ENCODE results near the gene ACER3.

Gene ACER3

DNA sequence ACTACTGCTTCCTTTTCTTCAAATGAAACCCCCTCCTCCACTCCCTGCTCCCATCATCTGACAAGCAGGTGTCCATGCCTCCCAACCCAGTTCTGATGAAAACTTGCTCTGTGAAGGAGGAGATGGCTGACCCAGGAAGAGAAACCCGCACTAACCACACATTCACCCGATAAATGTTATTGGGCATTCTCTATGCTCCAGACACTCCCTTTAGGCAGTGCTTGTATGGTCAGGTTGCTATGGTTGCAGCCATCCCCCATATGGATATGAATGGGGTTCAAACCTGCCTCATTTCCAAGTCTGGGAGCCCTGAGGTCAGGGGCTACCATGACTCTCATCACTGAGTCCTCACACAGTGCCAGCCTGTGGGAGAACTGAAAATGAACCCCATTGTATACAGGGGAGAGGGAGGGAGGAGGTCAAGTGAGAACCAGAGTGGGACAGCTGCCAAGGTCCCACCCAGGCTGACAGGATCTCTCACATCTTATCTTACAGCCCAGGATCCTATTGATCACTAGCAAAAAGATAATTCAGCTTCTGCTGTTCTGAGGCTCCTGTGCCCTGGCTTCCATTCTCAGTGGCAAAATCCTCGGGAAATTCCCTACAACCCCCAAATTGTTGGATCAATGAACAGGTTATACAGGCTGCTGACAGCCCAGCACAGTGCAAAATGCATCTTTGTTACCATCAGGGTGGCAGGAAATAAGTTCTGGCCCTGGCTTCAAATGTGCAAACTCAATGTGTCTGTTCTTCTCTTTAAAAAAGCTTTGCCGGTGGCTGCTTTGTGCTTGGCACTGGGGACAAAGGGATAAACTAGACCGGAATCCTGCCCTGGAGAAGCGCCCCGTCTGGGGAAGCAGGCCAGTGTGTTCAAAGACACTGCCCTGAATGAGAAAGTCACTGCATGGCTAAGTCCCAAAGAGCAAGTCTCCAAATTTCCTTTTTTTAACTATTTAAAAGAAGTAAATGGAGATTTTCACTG lies 22.7 kb upstream of the ACER3 start:
- H3K4me3 ChIP-seq (ENCODE audit: control insufficient read depth, low read depth, low read length) = no peak overlapping the region
- TF ChIP-seq, protein P1, sequence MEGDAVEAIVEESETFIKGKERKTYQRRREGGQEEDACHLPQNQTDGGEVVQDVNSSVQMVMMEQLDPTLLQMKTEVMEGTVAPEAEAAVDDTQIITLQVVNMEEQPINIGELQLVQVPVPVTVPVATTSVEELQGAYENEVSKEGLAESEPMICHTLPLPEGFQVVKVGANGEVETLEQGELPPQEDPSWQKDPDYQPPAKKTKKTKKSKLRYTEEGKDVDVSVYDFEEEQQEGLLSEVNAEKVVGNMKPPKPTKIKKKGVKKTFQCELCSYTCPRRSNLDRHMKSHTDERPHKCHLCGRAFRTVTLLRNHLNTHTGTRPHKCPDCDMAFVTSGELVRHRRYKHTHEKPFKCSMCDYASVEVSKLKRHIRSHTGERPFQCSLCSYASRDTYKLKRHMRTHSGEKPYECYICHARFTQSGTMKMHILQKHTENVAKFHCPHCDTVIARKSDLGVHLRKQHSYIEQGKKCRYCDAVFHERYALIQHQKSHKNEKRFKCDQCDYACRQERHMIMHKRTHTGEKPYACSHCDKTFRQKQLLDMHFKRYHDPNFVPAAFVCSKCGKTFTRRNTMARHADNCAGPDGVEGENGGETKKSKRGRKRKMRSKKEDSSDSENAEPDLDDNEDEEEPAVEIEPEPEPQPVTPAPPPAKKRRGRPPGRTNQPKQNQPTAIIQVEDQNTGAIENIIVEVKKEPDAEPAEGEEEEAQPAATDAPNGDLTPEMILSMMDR (IDR thresholded peaks at IDR 0.05; ENCODE audit: control insufficient read depth, insufficient read depth, low read depth, low read length, missing control alignments) = no peak
- DNase-seq (ENCODE audit: low read depth) = no peak

GRCh38 chr11:76838678-76839068 lies 22.0 kb upstream of the ACER3 start:
- TF ChIP-seq, protein P1 (IDR thresholded peaks at IDR 0.05; ENCODE audit: control insufficient read depth, insufficient read depth, low read depth, low read length, missing control alignments) = peak; percentile 37
- no peak overlapping the region for H3K4me3 ChIP-seq (ENCODE audit: control insufficient read depth, low read depth, low read length)
- no peak for DNase-seq (ENCODE audit: low read depth)

GRCh38 chr11:76839311-76839710 lies 21.4 kb upstream of the ACER3 start:
- DNase-seq (ENCODE audit: low read depth) = no peak
- TF ChIP-seq, protein P1 (IDR thresholded peaks at IDR 0.05; ENCODE audit: control insufficient read depth, insufficient read depth, low read depth, low read length, missing control alignments) = no peak
- no peak overlapping the region for H3K4me3 ChIP-seq (ENCODE audit: control insufficient read depth, low read depth, low read length)

GRCh38 chr11:76841923-76842452 lies 18.7 kb upstream of the ACER3 start:
- H3K4me3 ChIP-seq (ENCODE audit: control insufficient read depth, low read depth, low read length) = no peak overlapping the region
- TF ChIP-seq, protein P1 (IDR thresholded peaks at IDR 0.05; ENCODE audit: control insufficient read depth, insufficient read depth, low read depth, low read length, missing control alignments) = no peak
- DNase-seq (ENCODE audit: low read depth) = no peak

GRCh38 chr11:76843907-76844306 lies 16.8 kb upstream of the ACER3 start:
- DNase-seq (ENCODE audit: low read depth) = no peak
- no peak overlapping the region for H3K4me3 ChIP-seq (ENCODE audit: control insufficient read depth, low read depth, low read length)
- TF ChIP-seq, protein P1 (IDR thresholded peaks at IDR 0.05; ENCODE audit: control insufficient read depth, insufficient read depth, low read depth, low read length, missing control alignments) = no peak

GRCh38 chr11:76844511-76844910 lies 16.2 kb upstream of the ACER3 start:
- DNase-seq (ENCODE audit: low read depth) = no peak
- H3K4me3 ChIP-seq (ENCODE audit: control insufficient read depth, low read depth, low read length) = no peak overlapping the region
- TF ChIP-seq, protein P1 (IDR thresholded peaks at IDR 0.05; ENCODE audit: control insufficient read depth, insufficient read depth, low read depth, low read length, missing control alignments) = no peak

All from AG09309 (cell line).